ENCODE measurements around the gene FAM240B. TPM values are rescaled to one million over a fixed set of nuclear protein-coding genes. Genes with fewer than 3 reads are reported as not detected.

The FAM240B gene
- total RNA-seq, 1 experiment from 2014 or later = not detected

GRCh38 chr9:38694676-38695075, 25.3 kb downstream of the FAM240B start:
- no peak overlapping the region for H3K23ac ChIP-seq (ENCODE audit: insufficient read length, low read depth, low read length)
- no peaks in the 10 kb centered on the region for H3K27me3 ChIP-seq (ENCODE audit: insufficient read depth, low read length)
- Mint-ChIP-seq H3K9me3 (no peaks in the 10 kb centered on the region), H3K4me3 (no peak overlapping the region), H3K4me1 (peaks cover 39 to 47% of the 10 kb centered on the region in 2 experiments), H3K27me3 (ENCODE audit: low read depth) (peaks cover 7% of the 10 kb centered on the region; the same call in 1 of the 2 replicates), H3K27ac (no peak overlapping the region; a peak in 1 of 7 replicates), H3K36me3 (ENCODE audit: insufficient read depth in 1 of 3, low read depth in 3 of 3) (no peaks in the 10 kb centered on the region; a peak in 1 of 7 replicates)
- H3K9ac ChIP-seq (ENCODE audit: extremely low read depth, insufficient read length, low read length) = no peak overlapping the region
- H2BK120ac ChIP-seq (ENCODE audit: low read depth, low read length, poor library complexity, severe bottlenecking) = no peak overlapping the region
- no peak overlapping the region for H2BK12ac ChIP-seq (ENCODE audit: insufficient read length, low read depth, low read length)
- no peak overlapping the region for H2AFZ ChIP-seq (ENCODE audit: low read length)
- peaks cover 7% of the 10 kb centered on the region; the same call in 1 of the 2 replicates for H3K4me1 ChIP-seq (ENCODE audit: insufficient read depth, low read length)
- H3K27ac ChIP-seq (ENCODE audit: insufficient read length, low read depth, low read length) = no peak overlapping the region
- no peaks in the 10 kb centered on the region for H3K23me2 ChIP-seq (ENCODE audit: insufficient read length, low read depth, low read length, poor library complexity, severe bottlenecking)
- no peak overlapping the region for H2BK15ac ChIP-seq (ENCODE audit: low read depth, low read length)
- H3K56ac ChIP-seq (ENCODE audit: insufficient read length, low read depth, low read length) = no peak overlapping the region
- H3K9me3 ChIP-seq (ENCODE audit: control insufficient read depth, low read depth, low read length) = no peaks in the 10 kb centered on the region
- H3K18ac ChIP-seq (ENCODE audit: insufficient read length, low read depth, low read length) = no peak overlapping the region
- no peak overlapping the region for H4K8ac ChIP-seq (replicated peaks; ENCODE audit: insufficient read length, low read depth, low read length)
- no peaks in the 10 kb centered on the region for H4K20me1 ChIP-seq (ENCODE audit: control insufficient read depth, insufficient read depth, insufficient read length)
- H2BK20ac ChIP-seq (ENCODE audit: low read depth, low read length, poor library complexity, severe bottlenecking) = no peak overlapping the region
- no peaks in the 10 kb centered on the region for H3K79me2 ChIP-seq (ENCODE audit: insufficient read depth, low read length)
- no peak overlapping the region for H3T11ph ChIP-seq (ENCODE audit: low read length)
- no peak overlapping the region for H4K5ac ChIP-seq (ENCODE audit: insufficient read length, low read depth, low read length)
- H4K91ac ChIP-seq (ENCODE audit: insufficient read length, low read depth, low read length) = no peak overlapping the region
- no peak overlapping the region for H3K14ac ChIP-seq (ENCODE audit: insufficient read depth, low read length)
- no peak overlapping the region for H2BK5ac ChIP-seq (ENCODE audit: insufficient read length, low read length)
- H3K79me1 ChIP-seq (ENCODE audit: insufficient read depth, low read depth, low read length, poor library complexity, severe bottlenecking) = no peaks in the 10 kb centered on the region
- no peak overlapping the region for H2AK5ac ChIP-seq (ENCODE audit: insufficient read length, low read length)
- no peak overlapping the region for H3K4ac ChIP-seq (ENCODE audit: low read depth, low read length)
- no CpG with 5 or more reads among the region's 10 CpGs for WGBS (ENCODE audit: extremely low coverage, insufficient read length, low lambda C conversion rate)
- no peak for TF ChIP-seq CTCF (conservative IDR thresholded peaks at IDR 0.05)
- DNase-seq = no peak
- no peak overlapping the region for H3K4me2 ChIP-seq (ENCODE audit: insufficient read depth, insufficient read length, low read length)
